HEK293 (cell line): ENCODE data around the gene DOCK3.

Experiments
- CTCF ChIP-seq: fragments of 450-650 bp; formaldehyde crosslinking; IDR thresholded peaks from 2 replicates; pipeline ENCODE4 v1.5.1; 2016; ENCODE audit warnings: missing biosample characterization, missing genetic modification characterization
- ZBTB49 ChIP-seq: fragments of 450-650 bp; formaldehyde crosslinking; IDR thresholded peaks from 2 replicates; pipeline ENCODE4 v1.5.1; 2016; ENCODE audit warnings: missing biosample characterization, missing genetic modification characterization, low read depth
- ZIC2 ChIP-seq: fragments of 450-650 bp; formaldehyde crosslinking; IDR thresholded peaks from 2 replicates; pipeline ENCODE4 v1.5.1; 2016; ENCODE audit warnings: missing biosample characterization, missing genetic modification characterization
- ZNF2 ChIP-seq: fragments of 450-650 bp; formaldehyde crosslinking; IDR thresholded peaks from 2 replicates; pipeline ENCODE4 v1.5.1; 2016; ENCODE audit warnings: missing biosample characterization, missing genetic modification characterization
- ZNF510 ChIP-seq: fragments of 450-650 bp; formaldehyde crosslinking; IDR thresholded peaks from 2 replicates; pipeline ENCODE4 v1.5.1; 2018; ENCODE audit warnings: mild to moderate bottlenecking, missing genetic modification characterization, missing biosample characterization; ENCODE audit not compliant: insufficient replicate concordance
- ZNF518A ChIP-seq: fragments of 450-650 bp; formaldehyde crosslinking; conservative IDR thresholded peaks from 2 replicates; pipeline ENCODE4 v1.5.1; 2016; ENCODE audit warnings: low read depth, missing biosample characterization, missing genetic modification characterization
- ZNF626 ChIP-seq: fragments of 450-650 bp; sonication (Bioruptor Pico); formaldehyde crosslinking; IDR thresholded peaks from 2 replicates; pipeline ENCODE4 v1.5.1; 2018; ENCODE audit warnings: missing biosample characterization, missing genetic modification characterization, inconsistent platforms

- no peak for TF ChIP-seq CTCF (tag by site-specific recombination)
- TF ChIP-seq ZNF510 (tag by site-specific recombination), result no peak
- no peak for TF ChIP-seq ZIC2 (tag by site-specific recombination)
- no peak for TF ChIP-seq ZNF518A (tag by site-specific recombination)
- TF ChIP-seq ZNF2, result no peak
- TF ChIP-seq ZBTB49 (tag by site-specific recombination), result no peak
- no peak for TF ChIP-seq ZNF626
Measured at GRCh38 chr3:51373658-51374421, 699.1 kb downstream of the DOCK3 start.
